C4-2B (cell line): ENCODE measurements around the gene GLTP.

Source experiments
- ZFX ChIP-seq: fragments of 450-650 bp; IDR thresholded peaks from 2 replicates; pipeline ENCODE4 v1.6.1; 2017
- TF ChIP-seq, protein P1 (sequence below): fragments of 450-650 bp; conservative IDR thresholded peaks from 2 replicates; pipeline ENCODE4 v1.5.1; 2017; ENCODE audit warnings: mild to moderate bottlenecking

DNA sequence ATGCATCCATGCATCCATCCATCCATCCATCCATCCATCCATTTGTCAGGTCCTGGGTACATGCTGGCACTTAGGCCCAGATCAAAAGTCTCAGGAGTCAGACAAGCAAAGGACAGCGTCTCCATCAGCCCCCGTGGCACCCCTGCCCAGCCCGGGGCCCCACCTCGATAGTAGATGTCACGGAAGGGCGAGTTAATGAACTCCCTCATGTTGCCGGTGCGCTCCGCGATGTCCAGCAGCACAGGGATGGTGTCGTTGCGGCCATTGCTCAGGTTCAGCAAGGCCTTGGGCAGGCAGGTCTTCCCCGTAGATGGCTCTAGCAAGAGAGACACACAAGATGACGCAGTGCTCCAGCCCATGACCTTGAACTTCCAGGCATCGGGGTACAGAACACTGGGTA, 77.5 kb downstream of the GLTP start:
- TF ChIP-seq, protein P1, sequence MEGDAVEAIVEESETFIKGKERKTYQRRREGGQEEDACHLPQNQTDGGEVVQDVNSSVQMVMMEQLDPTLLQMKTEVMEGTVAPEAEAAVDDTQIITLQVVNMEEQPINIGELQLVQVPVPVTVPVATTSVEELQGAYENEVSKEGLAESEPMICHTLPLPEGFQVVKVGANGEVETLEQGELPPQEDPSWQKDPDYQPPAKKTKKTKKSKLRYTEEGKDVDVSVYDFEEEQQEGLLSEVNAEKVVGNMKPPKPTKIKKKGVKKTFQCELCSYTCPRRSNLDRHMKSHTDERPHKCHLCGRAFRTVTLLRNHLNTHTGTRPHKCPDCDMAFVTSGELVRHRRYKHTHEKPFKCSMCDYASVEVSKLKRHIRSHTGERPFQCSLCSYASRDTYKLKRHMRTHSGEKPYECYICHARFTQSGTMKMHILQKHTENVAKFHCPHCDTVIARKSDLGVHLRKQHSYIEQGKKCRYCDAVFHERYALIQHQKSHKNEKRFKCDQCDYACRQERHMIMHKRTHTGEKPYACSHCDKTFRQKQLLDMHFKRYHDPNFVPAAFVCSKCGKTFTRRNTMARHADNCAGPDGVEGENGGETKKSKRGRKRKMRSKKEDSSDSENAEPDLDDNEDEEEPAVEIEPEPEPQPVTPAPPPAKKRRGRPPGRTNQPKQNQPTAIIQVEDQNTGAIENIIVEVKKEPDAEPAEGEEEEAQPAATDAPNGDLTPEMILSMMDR = no peak
- TF ChIP-seq ZFX = no peak
